Ascending aorta (tissue), 2 donors: ENCODE data around the gene MORC2. TPM values are rescaled to one million over a fixed set of nuclear protein-coding genes. Genes with fewer than 3 reads are reported as not detected.
A peak's percentile ranks its signal among the peaks of the same experiment; 100 is the strongest.

Experiments used
- DNase-seq, 2 donors: peaks; one replicate each; pipeline ENCODE4 v3.0.0-alpha.2; 2019; ENCODE audit warnings: low spot score in 2 of 2
- H3K27ac ChIP-seq, 2 donors: fragments of 200-600 bp; sonication (generic); one replicate each; pipeline ENCODE4 v1.5.1; 2016 to 2017; ENCODE audit warnings: mild to moderate bottlenecking in 1 of 2
- H3K27me3 ChIP-seq: fragments of 200-600 bp; sonication (generic); one replicate; pipeline ENCODE4 v1.5.1; 2017
- H3K36me3 ChIP-seq, 2 donors: fragments of 200-600 bp; sonication (generic); one replicate each; pipeline ENCODE4 v1.5.1; 2016
- H3K4me1 ChIP-seq, 2 donors: fragments of 200-600 bp; sonication (generic); one replicate each; pipeline ENCODE4 v1.5.1; 2016 to 2017; ENCODE audit warnings: mild to moderate bottlenecking in 1 of 2
- H3K4me3 ChIP-seq, 2 donors: fragments of 200-600 bp; sonication (generic); one replicate each; pipeline ENCODE4 v1.5.1; 2016 to 2017; ENCODE audit warnings: mild to moderate bottlenecking in 1 of 2
- H3K9me3 ChIP-seq, 2 donors: fragments of 200-600 bp; sonication (generic); one replicate each; pipeline ENCODE4 v1.5.1; 2016
- CTCF ChIP-seq, 3 experiments: fragments of 200-600 bp in 2 of 3; fragments of 450-650 bp in 1 of 3; sonication (generic) in 2 of 3; IDR thresholded peaks; one replicate each; pipeline ENCODE4 v1.5.1; 2016 to 2019; ENCODE audit warnings: antibody characterized with exemption in 3 of 3, mild to moderate bottlenecking in 1 of 3, moderate library complexity in 1 of 3
- intact Hi-C: fragments of 100-400 bp; cut with DNase I; formaldehyde crosslinking; loops from one replicate; pipeline ENCODE4 v1.15.1; 2023
- total RNA-seq: library from RNA; depleted of rRNA; stranded (reverse); fragments of >200 nt; gene quantifications from one replicate; pipeline ENCODE4 v1.1.0, GENCODE V29; 2016

Gene MORC2
- total RNA-seq, 1 donor from 2014 or later = 38.6 TPM

DNA sequence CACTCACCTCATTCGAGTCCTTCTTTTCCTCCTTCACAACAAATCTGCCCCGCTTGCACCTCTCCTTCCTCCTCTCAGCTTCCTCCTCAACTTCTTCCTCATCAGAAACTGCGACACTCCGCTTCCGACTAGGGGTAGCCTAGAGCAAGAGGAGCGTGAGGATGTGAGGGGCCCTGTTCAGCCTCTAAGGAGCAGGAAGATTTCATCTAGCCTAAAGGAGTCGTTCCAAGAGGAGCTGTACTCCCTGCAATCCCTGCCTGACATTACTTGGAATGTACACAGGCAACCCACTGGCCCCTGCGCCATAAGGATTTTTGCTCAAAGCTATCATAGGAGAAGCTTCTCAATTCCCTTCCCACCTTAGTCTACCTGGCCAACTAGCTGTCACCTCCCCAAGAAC is 34.5 kb downstream of the MORC2 start:
- H3K27me3 ChIP-seq = no peaks in the 10 kb centered on the region
- H3K4me3 ChIP-seq = no peak overlapping the region
- peaks cover 97 to 100% of the 10 kb centered on the region in 2 donors for H3K36me3 ChIP-seq
- no peaks in the 10 kb centered on the region for H3K9me3 ChIP-seq
- no peaks in the 10 kb centered on the region for H3K4me1 ChIP-seq
- DNase-seq = no peak
- H3K27ac ChIP-seq = no peak overlapping the region
- intact Hi-C loops = no loop called here
- TF ChIP-seq CTCF (IDR thresholded peaks at IDR 0.05) = no peak

DNA sequence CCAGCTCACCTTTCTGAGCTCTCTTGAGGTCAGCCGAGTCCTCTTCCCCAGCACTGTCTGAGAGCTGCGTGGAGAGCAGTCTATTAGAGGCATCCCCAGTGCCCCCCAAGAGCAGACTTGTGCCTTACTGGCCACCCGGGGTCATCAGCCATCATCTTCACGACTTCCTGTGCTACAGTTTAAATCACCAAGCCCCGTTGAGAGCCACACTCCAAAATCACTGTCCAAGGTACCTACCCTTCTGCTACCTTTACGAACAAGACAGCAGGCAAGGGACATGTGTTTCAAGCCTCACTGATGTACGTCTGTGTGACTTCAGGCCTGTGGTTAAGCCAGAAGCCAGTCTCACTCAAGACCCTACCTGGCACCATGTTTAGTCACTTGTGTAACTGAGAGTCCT is 35.1 kb downstream of the MORC2 start:
- no peak for TF ChIP-seq CTCF (IDR thresholded peaks at IDR 0.05)
- no peak overlapping the region for H3K27ac ChIP-seq
- peak in 1 of 2 donors; percentile 43 for DNase-seq
- intact Hi-C loops = no loop called here
- H3K9me3 ChIP-seq = no peaks in the 10 kb centered on the region
- peaks cover 97 to 100% of the 10 kb centered on the region in 2 donors for H3K36me3 ChIP-seq
- H3K4me1 ChIP-seq = no peaks in the 10 kb centered on the region
- H3K4me3 ChIP-seq = no peak overlapping the region
- H3K27me3 ChIP-seq = no peaks in the 10 kb centered on the region

- Histone ChIP-seq H3K9me3 (no peaks in the 10 kb centered on the region), H3K27me3 (no peaks in the 10 kb centered on the region), H3K27ac (no peak overlapping the region), H3K36me3 (peaks cover 97 to 100% of the 10 kb centered on the region in 2 donors), H3K4me1 (no peaks in the 10 kb centered on the region), H3K4me3 (no peak overlapping the region)
- no peak for TF ChIP-seq CTCF (IDR thresholded peaks at IDR 0.05)
- peak in 1 of 2 donors; percentile 60 for DNase-seq
- intact Hi-C loops = no loop called here
Measured at GRCh38 chr22:30932661-30933060, 35.9 kb downstream of the MORC2 start.

DNA sequence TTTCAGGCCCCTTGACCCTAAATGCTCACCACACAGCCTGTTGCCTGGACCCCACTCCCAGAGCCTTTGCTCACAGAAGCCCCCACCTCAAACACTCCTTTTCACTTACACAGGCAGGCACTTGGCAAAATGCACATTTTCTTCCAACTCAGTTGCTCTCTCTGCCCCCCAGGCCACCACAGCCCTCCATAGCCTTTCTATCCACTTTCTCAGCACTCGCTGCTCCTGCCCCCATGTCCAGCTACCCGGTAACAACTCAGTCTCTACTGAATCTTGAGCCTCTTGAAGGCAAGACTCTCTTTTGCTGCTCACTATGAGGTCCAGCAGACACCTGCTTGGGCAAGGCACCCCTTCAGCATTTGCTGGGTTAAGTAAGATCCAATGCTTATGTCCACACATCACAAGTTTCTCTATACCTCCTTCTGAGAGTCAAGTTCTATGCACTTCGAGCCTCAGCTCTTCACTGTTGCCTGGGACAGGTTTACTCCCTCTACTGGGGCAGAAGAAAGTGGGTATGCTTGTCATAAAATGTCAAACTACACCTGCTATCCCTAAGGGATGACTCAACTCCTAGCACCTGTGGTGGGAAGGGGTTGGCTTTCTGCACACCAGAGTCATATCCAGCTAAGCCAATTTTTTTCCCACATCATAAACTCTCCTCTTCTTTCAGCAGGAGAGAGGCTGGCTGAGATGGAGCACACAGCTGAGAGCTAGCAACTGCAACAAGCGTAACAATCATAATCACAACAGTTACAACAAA is 36.9 kb downstream of the MORC2 start:
- H3K36me3 ChIP-seq = peaks cover 97 to 100% of the 10 kb centered on the region in 2 donors
- DNase-seq = peak in 1 of 2 donors; percentile 24
- H3K9me3 ChIP-seq = no peaks in the 10 kb centered on the region
- H3K27ac ChIP-seq = no peak overlapping the region
- no peak for TF ChIP-seq CTCF (IDR thresholded peaks at IDR 0.05)
- no peak overlapping the region for H3K4me3 ChIP-seq
- H3K4me1 ChIP-seq = no peaks in the 10 kb centered on the region
- H3K27me3 ChIP-seq = no peaks in the 10 kb centered on the region
- intact Hi-C loops = no loop called here

DNA sequence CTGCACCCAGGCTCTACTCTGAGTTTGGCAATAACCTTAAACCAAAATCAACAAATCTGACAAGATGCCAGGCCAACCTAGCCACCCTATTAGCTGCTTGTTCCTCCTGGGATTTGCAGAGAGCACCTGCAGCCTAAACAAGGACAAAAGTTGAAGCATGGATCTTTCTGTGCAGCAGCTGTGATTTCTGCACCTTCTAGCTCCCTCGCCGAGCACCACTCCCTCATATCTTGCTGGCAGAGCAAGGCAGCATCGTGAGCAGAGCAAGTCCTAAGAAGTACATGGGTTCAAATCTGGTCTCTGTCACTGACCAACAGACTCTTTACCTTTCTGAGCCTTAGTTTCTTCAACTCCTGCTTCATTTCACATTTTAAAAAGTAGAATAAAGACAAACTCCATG is 38.3 kb downstream of the MORC2 start:
- Histone ChIP-seq H3K4me3 (no peak overlapping the region), H3K4me1 (no peaks in the 10 kb centered on the region), H3K9me3 (no peaks in the 10 kb centered on the region), H3K27me3 (no peaks in the 10 kb centered on the region), H3K36me3 (peaks cover 96 to 97% of the 10 kb centered on the region in 2 donors), H3K27ac (no peak overlapping the region)
- intact Hi-C loops = no loop called here
- no peak for TF ChIP-seq CTCF (IDR thresholded peaks at IDR 0.05)
- DNase-seq = peak in 1 of 2 donors; percentile 18
